ENCODE measurements around the gene PAWR. TPM values are rescaled to one million over a fixed set of nuclear protein-coding genes. Genes with fewer than 3 reads are reported as not detected.

PAWR gene
- total and polyA plus RNA-seq, 2 donors (not counting 1 experiment from before 2014, with no cell fraction given) = 6.5 to 16.0 TPM

DNA sequence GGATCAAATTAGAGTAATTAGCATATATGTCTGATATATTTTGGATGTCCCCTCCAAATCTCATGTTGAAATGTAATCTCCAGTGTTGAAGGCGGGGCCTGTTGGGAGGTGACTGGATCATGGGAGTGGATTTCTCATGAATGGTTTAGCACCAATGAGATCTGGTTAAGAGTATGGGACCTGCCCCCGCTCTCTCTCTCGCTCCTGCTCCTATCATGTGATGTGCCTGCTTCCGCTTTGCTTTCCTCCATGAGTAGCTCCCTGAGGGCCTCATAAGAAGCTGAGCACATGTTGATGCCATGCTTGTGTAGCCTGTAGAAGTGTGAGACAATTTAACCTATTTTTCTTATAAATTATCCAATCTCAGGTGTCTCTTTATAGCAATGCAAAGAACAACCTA is 73.1 kb downstream of the PAWR start:
- Histone ChIP-seq H3K27ac (ENCODE audit: insufficient read depth, low read length) (no peak overlapping the region), H3K9ac (ENCODE audit: insufficient read depth, low read length) (no peak overlapping the region), H2AFZ (ENCODE audit: low read length) (no peak overlapping the region), H3K9me3 (ENCODE audit: control insufficient read depth, insufficient read depth, low read depth, low read length) (no peaks in the 10 kb centered on the region), H3K4me3 (replicated peaks in 1 of 4; ENCODE audit: control extremely low read depth in 1 of 4, insufficient read depth in 1 of 4, low read depth in 3 of 4, low read length in 4 of 4) (no peak overlapping the region), H3K79me2 (ENCODE audit: control insufficient read depth, insufficient read depth, low read length) (no peaks in the 10 kb centered on the region), H3K36me3 (ENCODE audit: control insufficient read depth, insufficient read depth, low read length) (no peaks in the 10 kb centered on the region), H3K4me1 (ENCODE audit: control insufficient read depth, extremely low read depth, insufficient read depth, low read length) (no peaks in the 10 kb centered on the region), H4K20me1 (ENCODE audit: control insufficient read depth, extremely low read depth, insufficient read depth, low read length) (no peaks in the 10 kb centered on the region), H3K27me3 (ENCODE audit: control insufficient read depth, insufficient read depth, low read length) (no peaks in the 10 kb centered on the region), H3K4me2 (ENCODE audit: extremely low read depth, insufficient read depth, low read length) (no peak overlapping the region)
- no peak for TF ChIP-seq EZH2 (IDR thresholded peaks at IDR 0.05; ENCODE audit: low read length, missing control alignments)
- TF ChIP-seq, protein P1, sequence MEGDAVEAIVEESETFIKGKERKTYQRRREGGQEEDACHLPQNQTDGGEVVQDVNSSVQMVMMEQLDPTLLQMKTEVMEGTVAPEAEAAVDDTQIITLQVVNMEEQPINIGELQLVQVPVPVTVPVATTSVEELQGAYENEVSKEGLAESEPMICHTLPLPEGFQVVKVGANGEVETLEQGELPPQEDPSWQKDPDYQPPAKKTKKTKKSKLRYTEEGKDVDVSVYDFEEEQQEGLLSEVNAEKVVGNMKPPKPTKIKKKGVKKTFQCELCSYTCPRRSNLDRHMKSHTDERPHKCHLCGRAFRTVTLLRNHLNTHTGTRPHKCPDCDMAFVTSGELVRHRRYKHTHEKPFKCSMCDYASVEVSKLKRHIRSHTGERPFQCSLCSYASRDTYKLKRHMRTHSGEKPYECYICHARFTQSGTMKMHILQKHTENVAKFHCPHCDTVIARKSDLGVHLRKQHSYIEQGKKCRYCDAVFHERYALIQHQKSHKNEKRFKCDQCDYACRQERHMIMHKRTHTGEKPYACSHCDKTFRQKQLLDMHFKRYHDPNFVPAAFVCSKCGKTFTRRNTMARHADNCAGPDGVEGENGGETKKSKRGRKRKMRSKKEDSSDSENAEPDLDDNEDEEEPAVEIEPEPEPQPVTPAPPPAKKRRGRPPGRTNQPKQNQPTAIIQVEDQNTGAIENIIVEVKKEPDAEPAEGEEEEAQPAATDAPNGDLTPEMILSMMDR (conservative IDR thresholded peaks at IDR 0.05 in 1 of 2, IDR thresholded peaks at IDR 0.05 in 1 of 2; ENCODE audit: low read depth in 1 of 2, low read length in 2 of 2) = no peak
- no peak for DNase-seq (ENCODE audit: low read depth in 2 of 2)

- H3K27me3 ChIP-seq (ENCODE audit: control insufficient read depth, insufficient read depth, low read length) = no peaks in the 10 kb centered on the region
- H2AFZ ChIP-seq (ENCODE audit: low read length) = no peak overlapping the region
- no peak overlapping the region for H3K4me2 ChIP-seq (ENCODE audit: extremely low read depth, insufficient read depth, low read length)
- H3K27ac ChIP-seq (ENCODE audit: insufficient read depth, low read length) = no peak overlapping the region
- no peaks in the 10 kb centered on the region for H4K20me1 ChIP-seq (ENCODE audit: control insufficient read depth, extremely low read depth, insufficient read depth, low read length)
- peak in 1 of 2 donors; percentile 14 for DNase-seq (ENCODE audit: low read depth in 2 of 2)
- no peak overlapping the region for H3K4me3 ChIP-seq (replicated peaks in 1 of 4; ENCODE audit: control extremely low read depth in 1 of 4, insufficient read depth in 1 of 4, low read depth in 3 of 4, low read length in 4 of 4)
- no peaks in the 10 kb centered on the region for H3K36me3 ChIP-seq (ENCODE audit: control insufficient read depth, insufficient read depth, low read length)
- no peak overlapping the region for H3K9ac ChIP-seq (ENCODE audit: insufficient read depth, low read length)
- no peaks in the 10 kb centered on the region for H3K79me2 ChIP-seq (ENCODE audit: control insufficient read depth, insufficient read depth, low read length)
- no peaks in the 10 kb centered on the region for H3K9me3 ChIP-seq (ENCODE audit: control insufficient read depth, insufficient read depth, low read depth, low read length)
- TF ChIP-seq, protein P1 (conservative IDR thresholded peaks at IDR 0.05 in 1 of 2, IDR thresholded peaks at IDR 0.05 in 1 of 2; ENCODE audit: low read depth in 1 of 2, low read length in 2 of 2) = no peak
- no peak for TF ChIP-seq EZH2 (IDR thresholded peaks at IDR 0.05; ENCODE audit: low read length, missing control alignments)
- no peaks in the 10 kb centered on the region for H3K4me1 ChIP-seq (ENCODE audit: control insufficient read depth, extremely low read depth, insufficient read depth, low read length)
Observed at GRCh38 chr12:79615596-79616560, 74.9 kb downstream of the PAWR start.

- DNase-seq (ENCODE audit: low read depth in 2 of 2) = peak in 1 of 2 donors; percentile 31
- Histone ChIP-seq H3K27ac (ENCODE audit: insufficient read depth, low read length) (no peak overlapping the region), H3K4me2 (ENCODE audit: extremely low read depth, insufficient read depth, low read length) (no peak overlapping the region), H4K20me1 (ENCODE audit: control insufficient read depth, extremely low read depth, insufficient read depth, low read length) (no peaks in the 10 kb centered on the region), H3K27me3 (ENCODE audit: control insufficient read depth, insufficient read depth, low read length) (no peaks in the 10 kb centered on the region), H3K4me3 (replicated peaks in 1 of 4; ENCODE audit: control extremely low read depth in 1 of 4, insufficient read depth in 1 of 4, low read depth in 3 of 4, low read length in 4 of 4) (no peak overlapping the region), H3K4me1 (ENCODE audit: control insufficient read depth, extremely low read depth, insufficient read depth, low read length) (no peaks in the 10 kb centered on the region), H3K9ac (ENCODE audit: insufficient read depth, low read length) (no peak overlapping the region), H2AFZ (ENCODE audit: low read length) (no peak overlapping the region), H3K79me2 (ENCODE audit: control insufficient read depth, insufficient read depth, low read length) (no peaks in the 10 kb centered on the region), H3K36me3 (ENCODE audit: control insufficient read depth, insufficient read depth, low read length) (no peaks in the 10 kb centered on the region), H3K9me3 (ENCODE audit: control insufficient read depth, insufficient read depth, low read depth, low read length) (no peaks in the 10 kb centered on the region)
- TF ChIP-seq EZH2 (IDR thresholded peaks at IDR 0.05; ENCODE audit: low read length, missing control alignments) = no peak
- TF ChIP-seq, protein P1 (conservative IDR thresholded peaks at IDR 0.05 in 1 of 2, IDR thresholded peaks at IDR 0.05 in 1 of 2; ENCODE audit: low read depth in 1 of 2, low read length in 2 of 2) = no peak
Observed at GRCh38 chr12:79614730-79615129, 76.0 kb downstream of the PAWR start.

Data from fibroblast of lung (primary cell).